Transverse colon (tissue), 3 donors: ENCODE measurements around the gene FANCD2.
"Not testable (repeated sequence)": the region's sequence is repeated elsewhere in the genome, so short reads cannot be mapped to it uniquely, and the experiment has no call there.

Source experiments
- CTCF ChIP-seq, 5 experiments: fragments of 200-600 bp in 3 of 5; fragments of 450-650 bp in 2 of 5; sonication (generic) in 3 of 5; IDR thresholded peaks; 1 replicate in 2 of 5; 2 replicates in 3 of 5; pipeline ENCODE4 v1.5.1; 2016 to 2017; ENCODE audit warnings: antibody characterized with exemption in 5 of 5, inconsistent platforms in 3 of 5, mild to moderate bottlenecking in 2 of 5, moderate library complexity in 1 of 5
- EP300 ChIP-seq: sonication (generic); formaldehyde crosslinking; IDR thresholded peaks from one replicate; pipeline ENCODE4 v1.6.1; 2017; ENCODE audit warnings: antibody characterized with exemption, low read depth
- POLR2A ChIP-seq: fragments of 450-650 bp; IDR thresholded peaks from one replicate; pipeline ENCODE4 v1.6.1; 2016; ENCODE audit warnings: antibody characterized with exemption, mild to moderate bottlenecking, moderate library complexity

- not testable (repeated sequence) for TF ChIP-seq CTCF (IDR thresholded peaks at IDR 0.05); POLR2A; EP300
Observed at GRCh38 chr3:10090774-10091173, 64.5 kb downstream of the FANCD2 start.
